ENCODE data around the gene PAQR5. TPM values are rescaled to one million over a fixed set of nuclear protein-coding genes. Genes with fewer than 3 reads are reported as not detected.

The PAQR5 gene
- total RNA-seq, 1 experiment from 2014 or later, result 34.0 TPM

GRCh38 chr15:69424001-69424400 is 125.3 kb downstream of the PAQR5 start:
- Histone ChIP-seq H3K4me3 (replicated peaks in 1 of 2; ENCODE audit: low read depth in 1 of 2, low read length in 2 of 2) (no peak overlapping the region), H3K36me3 (ENCODE audit: control insufficient read depth in 1 of 2, insufficient read depth in 2 of 2, low read length in 2 of 2) (peaks cover 74 to 82% of the 10 kb centered on the region in 2 experiments), H3K27ac (ENCODE audit: low read depth, low read length) (no peak overlapping the region), H4K20me1 (ENCODE audit: insufficient read depth) (no peaks in the 10 kb centered on the region; the same call in 1 of the 2 replicates), H2AFZ (ENCODE audit: low read depth, low read length, poor library complexity, severe bottlenecking) (no peak overlapping the region), H3K4me2 (ENCODE audit: low read length) (no peak overlapping the region), H3K9me2 (ENCODE audit: insufficient read depth) (no peaks in the 10 kb centered on the region), H3K9me3 (ENCODE audit: control insufficient read depth in 1 of 2, insufficient read depth in 1 of 2, low read depth in 1 of 2, low read length in 2 of 2) (no peaks in the 10 kb centered on the region), H3K27me3 (ENCODE audit: insufficient read depth, low read length) (no peaks in the 10 kb centered on the region), H3K4me1 (ENCODE audit: control insufficient read depth in 1 of 2, insufficient read depth in 2 of 2, low read length in 2 of 2) (no peaks in the 10 kb centered on the region), H3K9ac (ENCODE audit: low read length) (no peak overlapping the region), H3K79me2 (ENCODE audit: insufficient read depth, low read length) (peaks cover 87% of the 10 kb centered on the region)
- ChIA-PET RAD21 (ENCODE audit: low non-redundant PET in 1 of 2, low total read pairs in 2 of 2, uncharacterized antibody in 2 of 2, unreplicated experiment in 2 of 2) (no interaction called here), POLR2A (interaction anchor here (1.0 kb wide), 1 partner anchor 10 kb away, joined by 3 read pairs; the partner anchor contains the start of gene KIF23), CTCF (no interaction called here)
- intact Hi-C loops (cut with micrococcal nuclease), result no loop called here
- DNase-seq (ENCODE audit: low read depth, low spot score) (no peak), ATAC-seq (no peak)
- BruUV-seq (replicated peaks), result no TSS peak
- TF ChIP-seq SP1 (IDR thresholded peaks at IDR 0.05; ENCODE audit: low read depth), result no peak
- TF ChIP-seq EGR1 (IDR thresholded peaks at IDR 0.05; ENCODE audit: low read depth), result no peak

GRCh38 chr15:69424748-69425413 is 126.2 kb downstream of the PAQR5 start:
- peaks cover 86% of the 10 kb centered on the region for H3K79me2 ChIP-seq (ENCODE audit: insufficient read depth, low read length)
- H3K4me2 ChIP-seq (ENCODE audit: low read length), result no peak overlapping the region
- TF ChIP-seq POLR2A (IDR thresholded peaks at IDR 0.05; ENCODE audit: borderline replicate concordance, extremely low read depth, insufficient read depth, insufficient read length) (no peak), FOSL1 (IDR thresholded peaks at IDR 0.05; ENCODE audit: low read depth) (no peak), ATF3 (IDR thresholded peaks at IDR 0.05) (no peak), ZNF274 (IDR thresholded peaks at IDR 0.05; ENCODE audit: low read depth, low read length) (no peak), SIN3A (IDR thresholded peaks at IDR 0.05; ENCODE audit: low read depth) (no peak), EZH2phosphoT487 (IDR thresholded peaks at IDR 0.05; ENCODE audit: borderline replicate concordance) (no peak), ZFX (IDR thresholded peaks at IDR 0.05) (no peak), MAX (IDR thresholded peaks at IDR 0.05) (no peak), POLR2AphosphoS5 (IDR thresholded peaks at IDR 0.05; ENCODE audit: low read depth, low read length) (no peak), ELF1 (IDR thresholded peaks at IDR 0.05; ENCODE audit: borderline replicate concordance, low read depth) (no peak), SP1 (IDR thresholded peaks at IDR 0.05; ENCODE audit: low read depth) (no peak), CTCF (IDR thresholded peaks at IDR 0.05 in 2 of 3, conservative IDR thresholded peaks at IDR 0.05 in 1 of 3; ENCODE audit: borderline replicate concordance in 1 of 3, insufficient read depth in 1 of 3, low read depth in 2 of 3, low read length in 2 of 3) (no peak), REST (IDR thresholded peaks at IDR 0.05; ENCODE audit: low read depth) (no peak)
- no peaks in the 10 kb centered on the region for H3K9me3 ChIP-seq (ENCODE audit: control insufficient read depth in 1 of 2, insufficient read depth in 1 of 2, low read depth in 1 of 2, low read length in 2 of 2)
- no peaks in the 10 kb centered on the region for H3K9me2 ChIP-seq (ENCODE audit: insufficient read depth)
- DNase-seq (ENCODE audit: low read depth, low spot score), result no peak
- intact Hi-C loops (cut with micrococcal nuclease), result no loop called here
- no TSS peak for BruUV-seq (replicated peaks)
- no peak overlapping the region for H3K4me3 ChIP-seq (replicated peaks in 1 of 2; ENCODE audit: low read depth in 1 of 2, low read length in 2 of 2)
- no peak overlapping the region for H3K27ac ChIP-seq (ENCODE audit: low read depth, low read length)
- no peak overlapping the region for H2AFZ ChIP-seq (ENCODE audit: low read depth, low read length, poor library complexity, severe bottlenecking)
- H3K9ac ChIP-seq (ENCODE audit: low read length), result no peak overlapping the region
- ATAC-seq, result no peak
- peaks cover 78 to 82% of the 10 kb centered on the region in 2 experiments for H3K36me3 ChIP-seq (ENCODE audit: control insufficient read depth in 1 of 2, insufficient read depth in 2 of 2, low read length in 2 of 2)
- no peaks in the 10 kb centered on the region for H3K27me3 ChIP-seq (ENCODE audit: insufficient read depth, low read length)
- no peaks in the 10 kb centered on the region; the same call in 1 of the 2 replicates for H4K20me1 ChIP-seq (ENCODE audit: insufficient read depth)
- RAD21 ChIA-PET (ENCODE audit: low non-redundant PET in 1 of 2, low total read pairs in 2 of 2, uncharacterized antibody in 2 of 2, unreplicated experiment in 2 of 2), result no interaction called here
- CTCF ChIA-PET, result no interaction called here
- H3K4me1 ChIP-seq (ENCODE audit: control insufficient read depth in 1 of 2, insufficient read depth in 2 of 2, low read length in 2 of 2), result no peaks in the 10 kb centered on the region
- POLR2A ChIA-PET, result interaction anchor here (1.0 kb wide), 1 partner anchor 11 kb away, joined by 3 read pairs; the partner anchor contains the start of gene KIF23

Data from HCT116 (cell line).